IMR-90 (cell line): ENCODE results near the gene ADAMTS5. TPM values are rescaled to one million over a fixed set of nuclear protein-coding genes. Genes with fewer than 3 reads are reported as not detected.

Experiments
- ATAC-seq: fragments of 200-7000 bp; cut with Tn5 transposase; 2 replicates; pipeline ENCODE4 v1.9.1; 2020; ENCODE audit warnings: low read depth, mild to moderate bottlenecking, moderate library complexity
- BruUV-seq: library from RNA; stranded (reverse); fragments of 400-500 nt; replicated peaks from 2 replicates; lab custom pipeline; 2021; lab: Mats Ljungman, UMichigan
- CTCF ChIA-PET: fragments of 300-600 bp; formaldehyde crosslinking; extraction: SDS; loops from one replicate; lab custom pipeline; 2021; ENCODE audit warnings: antibody characterized with exemption; lab: Yijun Ruan, JAX
- POLR2A ChIA-PET: fragments of 300-600 bp; sonication (Branson Sonifier 250); formaldehyde crosslinking; loops from one replicate; lab custom pipeline; 2022; ENCODE audit warnings: antibody characterized with exemption; ENCODE audit not compliant: unreplicated experiment; lab: Charles Lee
- DNase-seq: peaks from one replicate; pipeline ENCODE4 v3.0.0; 2013
- H2AFZ ChIP-seq: replicated peaks from 2 replicates; pipeline ENCODE3; 2013; ENCODE audit warnings: low read length, mild to moderate bottlenecking; ENCODE audit not compliant: poor library complexity
- H2AK5ac ChIP-seq: 2 replicates; pipeline ENCODE4 v1.6.1; 2013; ENCODE audit warnings: low read depth, low read length, inconsistent platforms
- H2AK9ac ChIP-seq: replicated peaks from 2 replicates; pipeline ENCODE3; 2013; ENCODE audit warnings: mild to moderate bottlenecking, low read depth, low read length, moderate library complexity; ENCODE audit not compliant: poor library complexity
- H2BK120ac ChIP-seq: 2 replicates; pipeline ENCODE4 v1.6.1; 2013; ENCODE audit warnings: low read depth, low read length, inconsistent platforms
- H2BK15ac ChIP-seq: 3 replicates; pipeline ENCODE4 v1.6.1; 2013; ENCODE audit warnings: low read depth, low read length, inconsistent platforms
- H2BK20ac ChIP-seq: 2 replicates; pipeline ENCODE4 v1.6.1; 2013; ENCODE audit warnings: low read depth, mild to moderate bottlenecking, inconsistent platforms, low read length, moderate library complexity
- H2BK5ac ChIP-seq: 2 replicates; pipeline ENCODE4 v1.6.1; 2013; ENCODE audit warnings: mild to moderate bottlenecking, low read depth, low read length, inconsistent platforms; ENCODE audit not compliant: poor library complexity, severe bottlenecking
- H3K14ac ChIP-seq: replicated peaks from 2 replicates; pipeline ENCODE4 v1.6.1; 2013; ENCODE audit warnings: low read depth, low read length, inconsistent platforms
- H3K18ac ChIP-seq: 2 replicates; pipeline ENCODE4 v1.6.1; 2013; ENCODE audit warnings: low read depth, low read length, control low read depth
- H3K23ac ChIP-seq: 2 replicates; pipeline ENCODE4 v1.6.1; 2013; ENCODE audit warnings: low read depth, low read length, inconsistent platforms
- H3K27ac ChIP-seq: 2 replicates; pipeline ENCODE4 v1.5.1; 2013; ENCODE audit warnings: mild to moderate bottlenecking, control low read depth, low read length; ENCODE audit not compliant: insufficient read depth
- H3K27me3 ChIP-seq: 2 replicates; pipeline ENCODE4 v1.6.1; 2013; ENCODE audit warnings: low read length; ENCODE audit not compliant: control insufficient read depth, insufficient read depth
- H3K36me3 ChIP-seq: 2 replicates; pipeline ENCODE4 v1.6.1; 2013; ENCODE audit warnings: low read length, mixed read lengths; ENCODE audit not compliant: control insufficient read depth, insufficient read depth
- H3K4ac ChIP-seq: 2 replicates; pipeline ENCODE4 v1.6.1; 2013; ENCODE audit warnings: low read depth, low read length, inconsistent platforms
- H3K4me1 ChIP-seq: 2 replicates; pipeline ENCODE4 v1.6.1; 2013; ENCODE audit warnings: low read length, mixed read lengths; ENCODE audit not compliant: control insufficient read depth, insufficient read depth
- H3K4me2 ChIP-seq: 2 replicates; pipeline ENCODE4 v1.6.1; 2013; ENCODE audit warnings: low read depth, mild to moderate bottlenecking, control low read depth, low read length, moderate library complexity
- H3K4me3 ChIP-seq: 2 replicates; pipeline ENCODE4 v1.5.1; 2013; ENCODE audit warnings: low read depth, mild to moderate bottlenecking, control low read depth, low read length, moderate library complexity; ENCODE audit not compliant: insufficient read depth
- H3K56ac ChIP-seq: 2 replicates; pipeline ENCODE4 v1.6.1; 2013; ENCODE audit warnings: low read length, inconsistent platforms; ENCODE audit not compliant: insufficient read depth; ENCODE audit errors: extremely low read depth
- H3K79me1 ChIP-seq, 2 experiments: 2 replicates each; pipeline ENCODE4 v1.6.1; 2013; ENCODE audit warnings: low read length in 2 of 2, inconsistent platforms in 1 of 2, low read depth in 1 of 2
- H3K9ac ChIP-seq: 2 replicates; pipeline ENCODE4 v1.6.1; 2013; ENCODE audit warnings: low read depth, low read length, control low read depth
- H3K9me1 ChIP-seq: 2 replicates; pipeline ENCODE4 v1.6.1; 2013; ENCODE audit warnings: low read length, inconsistent platforms; ENCODE audit not compliant: insufficient read depth
- H3K9me3 ChIP-seq: 2 replicates; pipeline ENCODE4 v1.6.1; 2013; ENCODE audit warnings: low read length; ENCODE audit not compliant: control insufficient read depth, insufficient read depth
- H4K20me1 ChIP-seq: 2 replicates; pipeline ENCODE4 v1.6.1; 2013; ENCODE audit warnings: low read length, inconsistent platforms; ENCODE audit not compliant: insufficient read depth
- H4K5ac ChIP-seq: 2 replicates; pipeline ENCODE4 v1.6.1; 2013; ENCODE audit warnings: mild to moderate bottlenecking, low read depth, low read length, control low read depth
- H4K8ac ChIP-seq, 2 experiments: 2 replicates each; pipeline ENCODE4 v1.6.1; 2013; ENCODE audit warnings: low read depth in 2 of 2, low read length in 2 of 2, control low read depth in 1 of 2, inconsistent platforms in 1 of 2
- H4K91ac ChIP-seq: 2 replicates; pipeline ENCODE4 v1.6.1; 2013; ENCODE audit warnings: low read depth, low read length, inconsistent platforms; ENCODE audit not compliant: insufficient read depth
- RCOR1 ChIP-seq: IDR thresholded peaks from 2 replicates; pipeline ENCODE4 v1.6.1; 2012; ENCODE audit warnings: mild to moderate bottlenecking, low read length, improper control_type of control experiment; ENCODE audit not compliant: insufficient replicate concordance
- RFX5 ChIP-seq: IDR thresholded peaks from 2 replicates; pipeline ENCODE4 v1.8.0; 2012; ENCODE audit warnings: low read depth, mild to moderate bottlenecking, low read length, moderate library complexity
- WGBS, 2 experiments: methylation state at CpG; one replicate each; pipeline versions ENCODE4 v1.1.5 to v1.1.7; 2013; ENCODE audit warnings: missing lambda C conversion rate in 2 of 2; ENCODE audit not compliant: insufficient read length in 1 of 2; ENCODE audit errors: extremely low coverage in 2 of 2; 5-methylcytosine and 5-hydroxymethylcytosine counted together
- dilution Hi-C: fragments of 300-500 bp; cut with HindIII; formaldehyde crosslinking; loops from one replicate; pipeline ENCODE4 v1.14.3; 2018; ENCODE audit warnings: low sequenced_read_pairs; ENCODE audit not compliant: unreplicated experiment
- in situ Hi-C: fragments of 300-500 bp; cut with MboI; formaldehyde crosslinking; loops from 3 replicates; pipeline ENCODE4 v1.14.3; 2019; ENCODE audit warnings: low sequenced_read_pairs, inconsistent platforms, mixed read lengths
- intact Hi-C: fragments of 100-400 bp; cut with micrococcal nuclease; formaldehyde crosslinking; loops from 2 replicates; pipeline ENCODE4 v1.10.0; 2022
- polyA plus RNA-seq, 3 experiments: library from polyadenylated mRNA; depleted of rRNA; stranded (reverse); fragments of >200 nt; gene quantifications; 2 replicates each; pipeline ENCODE4 v1.2.3, GENCODE V29; 2012; ENCODE audit warnings: low replicate concordance in 1 of 3
- total RNA-seq: library from RNA; depleted of rRNA; stranded (reverse); fragments of >200 nt; gene quantifications from 2 replicates; pipeline ENCODE4 v1.2.3, GENCODE V29; 2012

ADAMTS5 gene
- total and polyA plus RNA-seq, 2 of the 4 experiments (the other 2 are of a cell fraction): 0.54 to 0.58 TPM

DNA sequence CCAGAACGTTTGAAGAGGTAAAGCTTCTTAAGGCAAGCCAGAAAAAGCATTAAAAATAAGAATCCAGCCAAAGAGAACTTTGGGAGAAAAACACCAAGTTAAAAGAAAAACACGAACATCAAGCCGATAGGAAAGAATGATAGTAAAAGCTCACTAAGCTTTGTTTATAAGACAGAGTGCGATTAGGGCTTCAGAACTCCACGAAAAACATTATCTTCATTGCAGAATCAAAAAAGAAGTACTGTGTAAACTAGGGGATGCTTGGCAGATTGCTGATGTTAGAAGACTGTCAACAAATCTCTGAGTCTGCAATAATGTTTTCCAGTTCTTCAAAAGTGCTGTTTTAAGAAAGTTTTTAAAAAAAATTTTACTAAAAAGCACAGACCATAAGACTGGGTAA lies 30.2 kb downstream of the ADAMTS5 start:
- peak overlapping the region; percentile 82; the same call in 1 of the 2 replicates for H3K4me2 ChIP-seq
- ATAC-seq (peak; percentile 52; the same call in 1 of the 2 replicates), DNase-seq (no peak)
- H2AK9ac ChIP-seq: no peak overlapping the region
- no peak overlapping the region for H4K5ac ChIP-seq
- no peaks in the 10 kb centered on the region for H3K9me3 ChIP-seq
- peaks cover 3% of the 10 kb centered on the region; the same call in 1 of the 2 replicates for H3K9me1 ChIP-seq
- no TSS peak for BruUV-seq
- no peak overlapping the region for H4K91ac ChIP-seq
- H2AFZ ChIP-seq: no peak overlapping the region
- H3K9ac ChIP-seq: no peak overlapping the region; the same call in 1 of the 2 replicates
- no peak overlapping the region for H2BK20ac ChIP-seq
- no CpG with 5 or more reads among the region's 5 CpGs for WGBS, 2 experiments
- in situ Hi-C loops (no loop called here), dilution Hi-C loops (no loop called here), intact Hi-C loops (no loop called here)
- no peaks in the 10 kb centered on the region for H3K27me3 ChIP-seq
- H3K4me1 ChIP-seq: peaks cover 7% of the 10 kb centered on the region
- no peak overlapping the region for H3K56ac ChIP-seq
- no peak overlapping the region for H3K4me3 ChIP-seq
- ChIA-PET POLR2A (no interaction called here), CTCF (no interaction called here)
- no peak overlapping the region for H2BK5ac ChIP-seq
- no peaks in the 10 kb centered on the region for H4K20me1 ChIP-seq
- H3K79me1 ChIP-seq: no peaks in the 10 kb centered on the region
- H2AK5ac ChIP-seq: no peak overlapping the region
- H3K27ac ChIP-seq: no peak overlapping the region
- H4K8ac ChIP-seq: no peak overlapping the region; a peak in 1 of 4 replicates
- TF ChIP-seq RCOR1: no peak
- TF ChIP-seq RFX5: no peak
- H3K4ac ChIP-seq: no peak overlapping the region
- H3K18ac ChIP-seq: no peak overlapping the region
- H3K36me3 ChIP-seq: peaks cover 21% of the 10 kb centered on the region
- H3K23ac ChIP-seq: no peak overlapping the region
- H2BK120ac ChIP-seq: no peak overlapping the region
- no peak overlapping the region for H2BK15ac ChIP-seq
- H3K14ac ChIP-seq: no peak overlapping the region
